Measurements from ENCODE around the gene MAGI1.

Gene MAGI1

GRCh38 chr3:65489253-65489652 lies 549.5 kb downstream of the MAGI1 start:
- no peak overlapping the region for H2AFZ ChIP-seq (ENCODE audit: low read depth, low read length)
- H3K4me3 ChIP-seq (ENCODE audit: insufficient read depth in 1 of 2, low read depth in 1 of 2, low read length in 2 of 2), result no peak overlapping the region
- H3K14ac ChIP-seq (ENCODE audit: low read length in 2 of 2), result no peak overlapping the region
- H3K9me3 ChIP-seq (ENCODE audit: control insufficient read depth, low read length), result peaks cover 5% of the 10 kb centered on the region
- H3K4me1 ChIP-seq (ENCODE audit: control insufficient read depth, insufficient read depth, low read depth, low read length), result peaks cover 3% of the 10 kb centered on the region
- no peak for DNase-seq
- no peak overlapping the region for H2BK120ac ChIP-seq (ENCODE audit: low read depth, low read length)
- H3K27ac ChIP-seq (ENCODE audit: low read length, poor library complexity, severe bottlenecking), result no peak overlapping the region
- H2AK5ac ChIP-seq (ENCODE audit: low read length, severe bottlenecking), result no peak overlapping the region
- H4K91ac ChIP-seq (ENCODE audit: low read length), result no peak overlapping the region
- no peak overlapping the region for H3K4me2 ChIP-seq (ENCODE audit: low read length, poor library complexity, severe bottlenecking)
- no peaks in the 10 kb centered on the region for H3K27me3 ChIP-seq (ENCODE audit: control insufficient read depth in 1 of 2, insufficient read depth in 1 of 2, low read length in 2 of 2)
- no peak overlapping the region for H3K23ac ChIP-seq (ENCODE audit: low read length in 2 of 2)
- H2BK12ac ChIP-seq (ENCODE audit: low read length in 2 of 2), result no peak overlapping the region
- H2BK5ac ChIP-seq (ENCODE audit: low read depth, low read length, poor library complexity, severe bottlenecking), result no peak overlapping the region
- no peak overlapping the region for H2BK15ac ChIP-seq (ENCODE audit: low read depth, poor library complexity, severe bottlenecking)
- H3K18ac ChIP-seq (ENCODE audit: low read depth in 1 of 2, low read length in 2 of 2), result no peak overlapping the region
- no CpG with 5 or more reads among the region's 2 CpGs for WGBS
- H3K36me3 ChIP-seq (ENCODE audit: control insufficient read depth in 1 of 2, insufficient read depth in 2 of 2, low read depth in 1 of 2, low read length in 2 of 2), result peaks cover 0 to 7% of the 10 kb centered on the region in 2 experiments
- H3K79me1 ChIP-seq (replicated peaks; ENCODE audit: low read length, poor library complexity, severe bottlenecking), result peaks cover 11% of the 10 kb centered on the region
- no peak overlapping the region for H4K8ac ChIP-seq (ENCODE audit: low read length)
- no peak overlapping the region for H3K4ac ChIP-seq (ENCODE audit: low read depth in 1 of 2, low read length in 2 of 2)
- H3K9ac ChIP-seq (ENCODE audit: low read length), result no peak overlapping the region

GRCh38 chr3:65485826-65486469 lies 552.8 kb downstream of the MAGI1 start:
- H3K4me2 ChIP-seq (ENCODE audit: low read length, poor library complexity, severe bottlenecking), result no peak overlapping the region
- H3K36me3 ChIP-seq (ENCODE audit: control insufficient read depth in 1 of 2, insufficient read depth in 2 of 2, low read depth in 1 of 2, low read length in 2 of 2), result no peaks in the 10 kb centered on the region
- no peak overlapping the region for H3K4ac ChIP-seq (ENCODE audit: low read depth in 1 of 2, low read length in 2 of 2)
- DNase-seq, result no peak
- no peaks in the 10 kb centered on the region for H3K27me3 ChIP-seq (ENCODE audit: control insufficient read depth in 1 of 2, insufficient read depth in 1 of 2, low read length in 2 of 2)
- H2AFZ ChIP-seq (ENCODE audit: low read depth, low read length), result no peak overlapping the region
- 83% methylated on average over 3 of the region's 3 CpGs for WGBS
- H3K4me3 ChIP-seq (ENCODE audit: insufficient read depth in 1 of 2, low read depth in 1 of 2, low read length in 2 of 2), result no peak overlapping the region
- H2BK12ac ChIP-seq (ENCODE audit: low read length in 2 of 2), result no peak overlapping the region
- peaks cover 19% of the 10 kb centered on the region for H3K79me1 ChIP-seq (replicated peaks; ENCODE audit: low read length, poor library complexity, severe bottlenecking)
- H2BK15ac ChIP-seq (ENCODE audit: low read depth, poor library complexity, severe bottlenecking), result no peak overlapping the region
- H4K91ac ChIP-seq (ENCODE audit: low read length), result no peak overlapping the region
- H4K8ac ChIP-seq (ENCODE audit: low read length), result no peak overlapping the region
- H3K18ac ChIP-seq (ENCODE audit: low read depth in 1 of 2, low read length in 2 of 2), result no peak overlapping the region
- no peak overlapping the region for H2BK120ac ChIP-seq (ENCODE audit: low read depth, low read length)
- no peak overlapping the region for H3K9ac ChIP-seq (ENCODE audit: low read length)
- H3K4me1 ChIP-seq (ENCODE audit: control insufficient read depth, insufficient read depth, low read depth, low read length), result peaks cover 3% of the 10 kb centered on the region
- H2AK5ac ChIP-seq (ENCODE audit: low read length, severe bottlenecking), result no peak overlapping the region
- H3K23ac ChIP-seq (ENCODE audit: low read length in 2 of 2), result no peak overlapping the region
- H3K14ac ChIP-seq (ENCODE audit: low read length in 2 of 2), result no peak overlapping the region
- no peak overlapping the region for H2BK5ac ChIP-seq (ENCODE audit: low read depth, low read length, poor library complexity, severe bottlenecking)
- H3K9me3 ChIP-seq (ENCODE audit: control insufficient read depth, low read length), result no peaks in the 10 kb centered on the region
- H3K27ac ChIP-seq (ENCODE audit: low read length, poor library complexity, severe bottlenecking), result no peak overlapping the region

- Histone ChIP-seq H2BK15ac (ENCODE audit: low read depth, poor library complexity, severe bottlenecking) (no peak overlapping the region), H3K9ac (ENCODE audit: low read length) (no peak overlapping the region), H3K79me1 (replicated peaks; ENCODE audit: low read length, poor library complexity, severe bottlenecking) (peaks cover 19% of the 10 kb centered on the region), H3K18ac (ENCODE audit: low read depth in 1 of 2, low read length in 2 of 2) (no peak overlapping the region), H2BK5ac (ENCODE audit: low read depth, low read length, poor library complexity, severe bottlenecking) (no peak overlapping the region), H3K4me1 (ENCODE audit: control insufficient read depth, insufficient read depth, low read depth, low read length) (peaks cover 3% of the 10 kb centered on the region), H2AFZ (ENCODE audit: low read depth, low read length) (no peak overlapping the region), H3K14ac (ENCODE audit: low read length in 2 of 2) (no peak overlapping the region), H2BK12ac (ENCODE audit: low read length in 2 of 2) (no peak overlapping the region), H3K27me3 (ENCODE audit: control insufficient read depth in 1 of 2, insufficient read depth in 1 of 2, low read length in 2 of 2) (no peaks in the 10 kb centered on the region), H3K9me3 (ENCODE audit: control insufficient read depth, low read length) (no peaks in the 10 kb centered on the region), H4K91ac (ENCODE audit: low read length) (no peak overlapping the region), H3K36me3 (ENCODE audit: control insufficient read depth in 1 of 2, insufficient read depth in 2 of 2, low read depth in 1 of 2, low read length in 2 of 2) (no peaks in the 10 kb centered on the region), H4K8ac (ENCODE audit: low read length) (no peak overlapping the region), H3K4ac (ENCODE audit: low read depth in 1 of 2, low read length in 2 of 2) (no peak overlapping the region), H3K4me2 (ENCODE audit: low read length, poor library complexity, severe bottlenecking) (no peak overlapping the region), H2BK120ac (ENCODE audit: low read depth, low read length) (no peak overlapping the region), H3K27ac (ENCODE audit: low read length, poor library complexity, severe bottlenecking) (no peak overlapping the region), H3K4me3 (ENCODE audit: insufficient read depth in 1 of 2, low read depth in 1 of 2, low read length in 2 of 2) (no peak overlapping the region), H2AK5ac (ENCODE audit: low read length, severe bottlenecking) (no peak overlapping the region), H3K23ac (ENCODE audit: low read length in 2 of 2) (no peak overlapping the region)
- 87% methylated on average over 3 of the region's 3 CpGs for WGBS
- DNase-seq, result no peak
These were observed 553.8 kb downstream of the MAGI1 start for GRCh38 chr3:65484964-65485363.

- DNase-seq, result no peak
- no peak overlapping the region for H3K14ac ChIP-seq (ENCODE audit: low read length in 2 of 2)
- H3K4me2 ChIP-seq (ENCODE audit: low read length, poor library complexity, severe bottlenecking), result no peak overlapping the region
- WGBS, result 67% methylated on average over 3 of the region's 6 CpGs
- H3K23ac ChIP-seq (ENCODE audit: low read length in 2 of 2), result no peak overlapping the region
- no peaks in the 10 kb centered on the region for H3K9me3 ChIP-seq (ENCODE audit: control insufficient read depth, low read length)
- H3K4me3 ChIP-seq (ENCODE audit: insufficient read depth in 1 of 2, low read depth in 1 of 2, low read length in 2 of 2), result no peak overlapping the region
- H3K79me1 ChIP-seq (replicated peaks; ENCODE audit: low read length, poor library complexity, severe bottlenecking), result peaks cover 20% of the 10 kb centered on the region
- H3K4me1 ChIP-seq (ENCODE audit: control insufficient read depth, insufficient read depth, low read depth, low read length), result peaks cover 3% of the 10 kb centered on the region
- H3K27ac ChIP-seq (ENCODE audit: low read length, poor library complexity, severe bottlenecking), result no peak overlapping the region
- H3K27me3 ChIP-seq (ENCODE audit: control insufficient read depth in 1 of 2, insufficient read depth in 1 of 2, low read length in 2 of 2), result no peaks in the 10 kb centered on the region
- H2BK120ac ChIP-seq (ENCODE audit: low read depth, low read length), result no peak overlapping the region
- no peak overlapping the region for H4K91ac ChIP-seq (ENCODE audit: low read length)
- no peak overlapping the region for H4K8ac ChIP-seq (ENCODE audit: low read length)
- H2BK15ac ChIP-seq (ENCODE audit: low read depth, poor library complexity, severe bottlenecking), result no peak overlapping the region
- H3K18ac ChIP-seq (ENCODE audit: low read depth in 1 of 2, low read length in 2 of 2), result no peak overlapping the region
- H2AK5ac ChIP-seq (ENCODE audit: low read length, severe bottlenecking), result no peak overlapping the region
- no peak overlapping the region for H2BK12ac ChIP-seq (ENCODE audit: low read length in 2 of 2)
- no peak overlapping the region for H2AFZ ChIP-seq (ENCODE audit: low read depth, low read length)
- H3K4ac ChIP-seq (ENCODE audit: low read depth in 1 of 2, low read length in 2 of 2), result no peak overlapping the region
- H2BK5ac ChIP-seq (ENCODE audit: low read depth, low read length, poor library complexity, severe bottlenecking), result no peak overlapping the region
- peak overlapping the region; percentile 13 for H3K9ac ChIP-seq (ENCODE audit: low read length)
- H3K36me3 ChIP-seq (ENCODE audit: control insufficient read depth in 1 of 2, insufficient read depth in 2 of 2, low read depth in 1 of 2, low read length in 2 of 2), result no peaks in the 10 kb centered on the region
These were observed 555.2 kb downstream of the MAGI1 start for GRCh38 chr3:65483480-65483879.
